Activated CD4-positive, CD25-positive, alpha-beta regulatory T cell (primary cell): Measurements from ENCODE around the gene TRAPPC2L.

Source experiments
- DNase-seq, 4 experiments: peaks; one replicate each; lab custom pipeline; 2025; lab: John Stamatoyannopoulos, UW

TRAPPC2L gene

GRCh38 chr16:88856828-88857727 lies at the start of gene TRAPPC2L, which contains the start of gene GALNS:
Gene TRAPPC2L (plus strand): TSS chr16:88857127. CDS start chr16:88857151, 24 bp downstream.
Gene GALNS (minus strand): TSS chr16:88856947. CDS start chr16:88856877, 70 bp downstream.
- peak; percentile 98 to 99 (median 99) for DNase-seq

GRCh38 chr16:88807142-88807625 lies 49.7 kb upstream of the TRAPPC2L start:
- no peak for DNase-seq

- DNase-seq = no peak
Measured at GRCh38 chr16:88807626-88808453, 49.1 kb upstream of the TRAPPC2L start.

DNA sequence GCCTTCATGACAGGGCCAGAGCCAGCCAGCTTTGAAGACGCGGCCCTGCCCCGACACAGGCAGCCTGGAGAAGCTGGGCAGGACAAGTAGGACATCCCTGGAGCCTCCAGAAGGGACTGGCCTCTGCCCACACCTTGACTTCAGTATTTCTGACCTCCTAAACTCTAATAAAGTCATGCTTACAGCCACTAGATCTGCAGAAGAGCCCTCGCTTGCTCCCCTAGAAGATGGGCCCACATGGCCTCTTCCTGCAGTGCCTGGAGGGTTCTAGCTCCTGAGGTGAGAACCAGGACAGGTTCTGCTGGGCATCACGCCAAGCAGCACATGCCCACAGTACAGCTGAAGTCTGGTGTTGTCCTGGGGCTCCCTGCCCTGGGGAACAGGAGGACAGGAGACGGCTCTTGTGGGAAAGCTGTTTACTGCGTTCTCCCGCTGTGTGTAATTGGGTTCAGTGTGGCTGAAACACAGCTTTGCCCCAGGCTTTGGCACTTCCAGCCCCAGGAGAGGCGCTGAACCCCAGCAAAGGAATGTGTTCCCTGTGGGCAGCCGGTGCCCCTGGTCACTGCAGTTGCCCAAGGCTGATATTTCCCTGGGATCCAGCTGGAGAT lies 47.8 kb upstream of the TRAPPC2L start:
- DNase-seq = no peak

DNA sequence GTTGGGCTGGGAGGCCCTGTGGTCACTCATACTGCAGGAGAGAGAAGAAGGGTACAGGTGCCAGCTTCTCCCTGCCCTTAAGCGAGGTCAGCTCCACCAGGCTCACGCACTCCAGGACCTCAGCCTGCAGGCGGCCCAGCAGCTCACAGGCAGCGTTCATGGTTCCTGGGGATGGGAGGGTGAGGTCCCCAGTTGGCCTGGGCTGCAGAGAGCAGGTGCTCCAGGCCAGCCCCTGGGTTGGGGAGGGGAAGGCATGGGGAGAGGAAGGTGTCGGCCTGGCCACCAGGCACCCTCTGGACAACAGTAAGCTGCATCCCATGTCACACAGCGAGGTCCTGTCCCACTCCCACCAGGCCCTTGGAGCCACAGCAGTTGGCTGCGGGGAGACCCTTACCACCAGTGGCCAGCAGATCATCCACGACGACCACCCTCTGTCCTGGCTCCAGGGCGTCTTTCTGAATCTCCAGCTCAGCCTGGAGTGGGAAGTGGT lies 47.2 kb upstream of the TRAPPC2L start:
- DNase-seq = no peak

DNA sequence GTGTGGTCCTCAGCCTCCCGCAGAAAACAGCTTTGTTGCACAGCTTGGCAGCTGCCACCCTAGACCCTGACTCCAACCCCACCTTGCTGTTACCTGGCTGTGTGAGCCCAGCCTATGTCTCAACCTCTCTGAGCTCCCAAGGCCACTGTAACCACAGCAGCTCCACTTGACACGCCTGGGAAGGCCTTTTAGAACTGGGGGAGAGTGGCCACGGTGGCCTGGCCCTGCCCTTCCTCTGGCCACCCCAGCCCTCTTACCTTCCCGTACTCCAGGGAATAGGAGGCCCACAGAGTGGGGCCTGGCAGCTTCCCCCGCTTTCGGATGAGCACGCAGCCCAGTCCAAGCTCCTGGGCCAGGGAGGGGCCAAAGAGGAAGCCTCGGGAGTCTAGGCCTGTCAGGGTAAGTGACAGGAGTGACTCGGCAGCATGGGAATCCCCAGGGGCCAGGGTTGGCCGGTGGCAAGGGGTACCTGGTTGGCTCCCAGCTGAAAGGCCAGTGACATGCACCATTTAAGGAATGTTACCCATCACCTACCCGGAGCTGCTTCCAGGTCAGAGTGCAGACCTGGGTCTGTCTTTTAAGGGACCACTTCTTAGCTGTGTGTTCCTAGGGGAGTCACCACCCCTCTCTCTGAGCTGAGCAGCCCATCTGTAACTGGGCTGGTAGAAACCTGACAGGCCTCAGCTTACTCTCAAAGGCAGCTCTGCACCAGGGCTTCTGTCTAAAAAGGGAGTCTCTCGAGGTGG lies 46.6 kb upstream of the TRAPPC2L start:
- DNase-seq = no peak

- DNase-seq = peak; percentile 48 to 49 (median 48)
Measured at GRCh38 chr16:88810912-88811768, 45.8 kb upstream of the TRAPPC2L start.

DNA sequence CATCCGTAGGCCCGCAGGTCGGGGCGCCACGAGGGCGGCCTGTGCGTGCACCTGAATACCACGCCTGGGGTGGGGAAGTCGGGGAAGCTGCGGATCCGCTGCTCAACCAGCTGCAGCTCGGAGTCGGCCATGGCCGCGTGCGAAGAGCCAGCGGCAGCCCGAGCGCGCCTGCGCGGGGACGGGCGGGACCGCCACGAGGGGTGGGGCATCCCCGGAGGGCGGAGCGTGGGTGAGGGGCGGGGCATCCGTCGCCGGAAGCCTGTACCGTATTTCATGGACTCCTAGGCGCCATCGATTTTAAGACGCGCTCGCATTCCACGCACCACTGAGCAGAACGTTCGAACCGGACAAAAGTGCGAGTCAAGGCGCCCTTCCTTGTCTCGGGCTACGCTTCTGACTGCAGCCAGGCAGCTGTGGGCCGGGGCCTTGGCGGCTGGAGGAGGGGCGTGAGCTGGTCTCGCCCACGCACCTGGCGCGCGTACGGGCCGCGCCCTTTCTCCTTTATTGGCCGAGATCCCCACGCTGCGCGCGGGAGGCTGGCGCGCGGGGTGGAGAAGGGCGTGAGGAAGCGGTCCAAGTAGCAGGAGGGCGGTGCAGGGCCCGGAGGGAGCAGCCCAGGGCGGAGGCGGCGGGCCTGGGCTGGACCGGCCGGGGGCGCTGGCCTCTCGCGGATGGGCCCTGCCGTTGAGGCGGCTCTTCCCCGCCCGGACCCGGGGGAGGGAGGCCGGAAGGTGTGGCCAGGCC lies 45.0 kb upstream of the TRAPPC2L start, which contains the start of gene APRT:
TSS of gene APRT (minus strand) at position 160 of the 744 bp plus-strand sequence. CDS start at position 131, 29 bp downstream.
- peak; percentile 90 to 96 (median 95) for DNase-seq

DNA sequence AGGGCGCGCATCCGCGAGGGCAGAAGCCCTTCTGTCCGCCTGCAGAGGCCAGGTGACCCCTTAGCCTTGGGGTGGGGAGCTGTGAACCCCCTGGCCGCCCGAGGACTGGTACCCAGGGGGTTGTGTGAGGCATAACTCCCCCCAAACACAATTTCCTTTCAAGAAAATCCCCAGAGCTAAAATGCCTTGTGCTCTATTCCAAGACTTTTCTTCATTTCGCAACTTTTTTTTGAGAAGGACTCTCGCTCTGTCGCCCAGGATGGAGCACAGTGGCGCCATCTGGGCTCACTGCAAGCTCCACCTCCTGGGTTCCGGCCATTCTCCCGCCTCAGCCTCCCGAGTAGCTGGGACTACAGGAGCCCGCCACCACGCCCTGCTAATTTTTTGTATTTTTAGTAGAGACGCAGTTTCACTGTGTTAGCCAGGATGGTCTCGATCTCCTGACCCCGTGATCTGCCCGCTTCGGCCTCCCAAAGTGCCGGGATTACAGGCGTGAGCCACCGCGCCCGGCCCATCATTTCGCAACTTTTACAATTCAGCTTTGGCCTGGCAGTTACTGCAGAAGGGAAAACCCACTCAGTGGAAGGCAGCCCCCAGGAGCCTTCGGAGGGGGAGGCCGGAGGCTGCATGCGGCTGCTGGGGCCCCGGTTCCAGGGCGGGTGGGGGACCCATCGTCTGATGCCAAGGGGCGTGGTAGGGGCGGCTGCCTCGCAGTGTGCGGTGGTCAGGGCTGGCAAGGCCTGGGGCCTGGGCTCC lies 44.2 kb upstream of the TRAPPC2L start:
- DNase-seq = no peak

- DNase-seq = no peak
Measured at GRCh38 chr16:88813269-88814143, 43.4 kb upstream of the TRAPPC2L start.

GRCh38 chr16:88814144-88814502 lies 42.8 kb upstream of the TRAPPC2L start:
- no peak for DNase-seq

DNA sequence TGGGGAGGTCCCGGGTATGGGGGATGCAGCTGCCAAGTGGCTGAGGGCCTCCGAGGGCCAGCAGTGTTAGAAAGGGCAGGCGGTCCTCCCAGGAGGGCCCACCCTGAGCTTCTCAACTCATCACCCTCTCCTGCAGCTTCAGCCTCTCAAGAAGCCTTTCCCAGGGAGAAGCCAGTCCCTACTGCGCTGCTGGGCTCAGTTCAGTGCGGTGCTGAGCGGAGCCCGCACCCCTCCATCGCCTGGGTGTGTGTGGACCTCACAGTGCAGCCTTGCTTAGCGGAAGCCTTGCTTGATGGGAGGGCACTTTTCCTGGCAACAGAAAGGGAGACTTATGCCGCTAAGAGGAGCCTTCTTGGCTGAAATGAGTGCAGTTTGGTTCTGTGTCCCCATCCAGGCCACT lies 41.7 kb upstream of the TRAPPC2L start:
- DNase-seq = no peak

DNA sequence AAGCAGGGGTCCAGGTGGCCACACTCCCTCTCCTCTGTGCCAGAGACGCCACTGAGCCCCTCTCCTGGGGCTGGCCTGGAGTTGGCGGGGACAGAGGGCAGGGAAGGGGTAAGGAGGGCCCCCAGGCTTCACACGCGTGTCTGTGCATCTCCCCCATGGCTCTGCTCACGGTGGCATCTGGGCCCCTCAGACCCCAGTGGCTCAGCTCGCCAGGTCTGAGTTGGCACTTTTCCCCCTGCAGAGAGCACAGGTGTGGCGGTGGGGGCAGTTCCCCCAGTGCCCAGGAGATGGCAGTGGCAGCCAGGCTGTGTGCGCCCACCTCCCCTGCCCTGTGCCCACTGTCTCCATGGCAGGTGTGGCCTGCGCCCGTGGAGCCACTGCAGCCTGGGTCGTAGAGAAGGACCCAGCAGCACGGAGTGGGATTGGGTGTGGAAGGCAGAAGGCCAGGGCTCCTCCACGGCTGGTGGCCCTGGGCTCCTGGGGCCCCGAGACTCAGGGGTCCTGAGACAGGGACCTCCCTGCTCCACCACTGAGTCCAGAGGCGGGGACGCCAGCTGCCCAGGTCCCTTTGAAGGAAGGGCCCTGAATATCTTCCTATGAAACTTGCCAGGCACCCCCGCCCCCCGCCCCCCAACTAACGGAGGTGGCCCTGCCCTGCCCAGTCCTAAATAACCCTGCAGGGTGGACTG lies 40.9 kb upstream of the TRAPPC2L start:
- DNase-seq = peak in 2 of 4 experiments; percentile 22 to 40

GRCh38 chr16:88816736-88817535 lies 40.0 kb upstream of the TRAPPC2L start:
- DNase-seq = no peak

DNA sequence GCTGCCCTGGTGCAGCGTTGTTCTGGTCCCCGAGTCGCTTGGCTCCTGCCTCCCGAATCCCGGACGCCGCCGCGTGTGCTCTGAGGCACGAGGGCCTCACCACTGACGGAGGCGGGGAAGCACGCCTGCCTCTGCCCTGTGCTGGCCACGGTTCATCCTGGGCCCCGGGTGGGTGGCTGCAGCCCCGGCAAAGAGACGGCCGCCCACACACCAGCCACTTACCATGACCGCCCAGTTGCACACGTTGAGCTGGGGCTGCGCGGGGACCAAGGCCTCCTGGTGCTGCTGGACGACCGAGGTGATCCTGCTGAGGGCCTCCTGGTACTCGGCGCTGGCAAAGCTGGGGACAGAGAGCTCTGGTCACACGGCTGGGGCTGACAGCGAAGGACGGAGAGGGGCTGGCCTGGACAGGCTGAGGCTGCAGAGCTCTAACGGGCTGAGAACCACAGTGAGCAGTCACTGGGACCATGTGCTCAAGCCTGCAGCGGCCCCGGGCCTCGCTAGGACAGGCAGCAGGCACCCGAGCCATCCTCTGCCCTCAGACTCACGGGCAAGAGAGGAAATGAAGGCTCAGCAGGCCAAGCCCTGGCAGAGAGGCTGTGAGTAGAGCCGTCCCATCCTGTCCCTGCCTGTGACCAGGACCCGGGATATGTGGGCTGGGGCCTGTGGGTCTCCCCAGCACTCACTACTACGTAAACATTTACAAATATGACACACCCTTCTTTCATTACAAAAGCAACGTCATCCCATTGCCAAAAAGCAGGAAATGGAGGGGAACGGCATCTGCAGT lies 38.9 kb upstream of the TRAPPC2L start:
- DNase-seq = no peak

- no peak for DNase-seq
Measured at GRCh38 chr16:88818575-88818874, 38.4 kb upstream of the TRAPPC2L start.
